ENCODE results near the gene CRHR1.

The CRHR1 gene

GRCh38 chr17:45828582-45829133 lies 44.5 kb downstream of the CRHR1 start:
- Histone ChIP-seq H3K27me3 (no peaks in the 10 kb centered on the region), H3K9me3 (replicated peaks in 1 of 11) (no peaks in the 10 kb centered on the region), H3K36me3 (no peaks in the 10 kb centered on the region), H3K4me2 (no peak overlapping the region; a peak in 1 of 22 replicates), H3K27ac (no peak overlapping the region), H3K4me3 (no peak overlapping the region), H3K9ac (no peak overlapping the region), H3K4me1 (peaks cover 3 to 13% (median 5%) of the 10 kb centered on the region in 10 experiments; a peak in 14 of 20 replicates), H4K20me1 (peaks cover 0 to 61% (median 0%) of the 10 kb centered on the region in 11 experiments; a peak in 4 of 22 replicates)
- no peak for TF ChIP-seq Cebpa-rat (IDR thresholded peaks at IDR 0.05)

GRCh38 chr17:45833920-45834319 lies 49.8 kb downstream of the CRHR1 start:
- Histone ChIP-seq H3K9ac (no peak overlapping the region), H3K4me2 (no peak overlapping the region), H4K20me1 (peaks cover 0 to 62% (median 0%) of the 10 kb centered on the region in 11 experiments; a peak in 4 of 22 replicates), H3K36me3 (no peaks in the 10 kb centered on the region), H3K9me3 (replicated peaks in 1 of 11) (no peaks in the 10 kb centered on the region), H3K27ac (no peak overlapping the region), H3K4me1 (no peaks in the 10 kb centered on the region), H3K27me3 (peaks cover 0 to 4% (median 0%) of the 10 kb centered on the region in 11 experiments; a peak in 1 of 22 replicates), H3K4me3 (no peak overlapping the region)
- TF ChIP-seq Cebpa-rat (IDR thresholded peaks at IDR 0.05): no peak

GRCh38 chr17:45834471-45835396 lies 50.6 kb downstream of the CRHR1 start:
- Histone ChIP-seq H3K36me3 (no peaks in the 10 kb centered on the region), H3K4me2 (no peak overlapping the region), H3K9ac (no peak overlapping the region), H3K9me3 (replicated peaks in 1 of 11) (no peaks in the 10 kb centered on the region), H3K4me3 (no peak overlapping the region), H3K27ac (no peak overlapping the region), H3K27me3 (peaks cover 0 to 4% (median 0%) of the 10 kb centered on the region in 11 experiments; a peak in 1 of 22 replicates), H3K4me1 (no peaks in the 10 kb centered on the region), H4K20me1 (peaks cover 0 to 60% (median 0%) of the 10 kb centered on the region in 11 experiments; a peak in 4 of 22 replicates)
- TF ChIP-seq Cebpa-rat (IDR thresholded peaks at IDR 0.05): no peak

DNA sequence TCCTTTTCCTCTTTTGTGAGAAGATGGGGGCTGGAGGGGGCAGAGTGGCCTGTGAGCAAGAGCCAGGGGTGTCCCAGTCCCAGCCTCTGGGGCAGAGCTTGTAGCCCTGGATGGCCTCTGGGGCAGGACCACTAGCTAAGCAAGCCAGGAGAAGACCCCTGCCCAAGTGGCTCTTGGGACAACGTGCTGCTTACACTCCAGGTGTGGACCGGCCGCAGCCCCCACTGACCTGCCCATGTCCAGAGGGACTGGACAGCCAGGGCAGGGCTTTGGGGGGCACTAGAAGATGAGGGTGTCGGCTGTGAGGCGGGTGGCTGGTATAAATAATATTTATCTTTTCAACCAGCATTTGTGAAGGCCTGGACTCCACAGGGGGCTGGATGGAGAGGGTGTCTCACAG lies 51.4 kb downstream of the CRHR1 start:
- no peak overlapping the region for H3K4me2 ChIP-seq
- no peaks in the 10 kb centered on the region for H3K4me1 ChIP-seq
- H3K27ac ChIP-seq: no peak overlapping the region
- TF ChIP-seq Cebpa-rat (IDR thresholded peaks at IDR 0.05): no peak
- H3K27me3 ChIP-seq: peaks cover 0 to 4% (median 0%) of the 10 kb centered on the region in 11 experiments; a peak in 1 of 22 replicates
- no peak overlapping the region for H3K4me3 ChIP-seq
- no peak overlapping the region for H3K9ac ChIP-seq
- no peaks in the 10 kb centered on the region for H3K9me3 ChIP-seq (replicated peaks in 1 of 11)
- no peaks in the 10 kb centered on the region for H3K36me3 ChIP-seq
- peaks cover 0 to 53% (median 0%) of the 10 kb centered on the region in 11 experiments; a peak in 4 of 22 replicates for H4K20me1 ChIP-seq

GRCh38 chr17:45836047-45837044 lies 52.2 kb downstream of the CRHR1 start:
- Histone ChIP-seq H3K4me3 (no peak overlapping the region), H3K9ac (no peak overlapping the region), H3K9me3 (replicated peaks in 1 of 11) (no peaks in the 10 kb centered on the region), H4K20me1 (peaks cover 0 to 47% (median 0%) of the 10 kb centered on the region in 11 experiments; a peak in 3 of 22 replicates), H3K27ac (no peak overlapping the region), H3K36me3 (no peaks in the 10 kb centered on the region), H3K27me3 (peaks cover 0 to 4% (median 0%) of the 10 kb centered on the region in 11 experiments; a peak in 1 of 22 replicates), H3K4me1 (no peaks in the 10 kb centered on the region), H3K4me2 (no peak overlapping the region)
- no peak for TF ChIP-seq Cebpa-rat (IDR thresholded peaks at IDR 0.05)

- H3K27me3 ChIP-seq: peaks cover 0 to 4% (median 0%) of the 10 kb centered on the region in 11 experiments; a peak in 1 of 22 replicates
- TF ChIP-seq Cebpa-rat (IDR thresholded peaks at IDR 0.05): no peak
- no peaks in the 10 kb centered on the region for H3K9me3 ChIP-seq (replicated peaks in 1 of 11)
- no peaks in the 10 kb centered on the region for H3K36me3 ChIP-seq
- H3K4me1 ChIP-seq: peaks cover 0 to 4% (median 0%) of the 10 kb centered on the region in 10 experiments; a peak in 2 of 20 replicates
- H3K4me3 ChIP-seq: no peak overlapping the region
- no peak overlapping the region for H3K4me2 ChIP-seq
- no peak overlapping the region for H3K9ac ChIP-seq
- no peak overlapping the region for H3K27ac ChIP-seq
- peaks cover 0 to 47% (median 0%) of the 10 kb centered on the region in 11 experiments; a peak in 3 of 22 replicates for H4K20me1 ChIP-seq
Measured at GRCh38 chr17:45837187-45837586, 53.1 kb downstream of the CRHR1 start.

DNA sequence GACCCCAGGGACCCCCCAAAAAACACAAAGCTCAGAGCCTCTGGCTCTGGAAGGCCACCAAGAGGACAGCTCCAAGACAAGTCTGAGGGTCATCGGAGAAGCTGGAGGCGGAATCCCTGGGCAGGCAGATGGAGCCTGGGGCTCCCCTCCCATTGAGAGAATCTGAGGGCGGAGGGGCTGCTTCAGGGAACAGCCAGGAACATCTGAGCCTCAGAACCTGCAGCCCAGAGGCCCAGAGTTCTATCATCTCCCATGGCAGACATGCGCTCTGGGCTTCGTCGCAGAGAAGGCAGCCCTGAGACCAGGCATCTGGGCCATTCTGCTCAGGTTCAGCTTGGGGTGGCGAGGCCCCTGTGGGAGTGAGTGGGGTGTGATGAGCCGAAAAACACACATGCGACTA lies 53.5 kb downstream of the CRHR1 start:
- peaks cover 0 to 4% (median 0%) of the 10 kb centered on the region in 10 experiments; a peak in 2 of 20 replicates for H3K4me1 ChIP-seq
- no peak overlapping the region for H3K27ac ChIP-seq
- H3K27me3 ChIP-seq: peaks cover 0 to 4% (median 0%) of the 10 kb centered on the region in 11 experiments; a peak in 1 of 22 replicates
- no peak overlapping the region for H3K9ac ChIP-seq
- no peak overlapping the region for H3K4me3 ChIP-seq
- H3K4me2 ChIP-seq: no peak overlapping the region
- peaks cover 0 to 45% (median 0%) of the 10 kb centered on the region in 11 experiments; a peak in 4 of 22 replicates for H4K20me1 ChIP-seq
- H3K9me3 ChIP-seq (replicated peaks in 1 of 11): no peaks in the 10 kb centered on the region
- no peaks in the 10 kb centered on the region for H3K36me3 ChIP-seq
- TF ChIP-seq Cebpa-rat (IDR thresholded peaks at IDR 0.05): no peak

DNA sequence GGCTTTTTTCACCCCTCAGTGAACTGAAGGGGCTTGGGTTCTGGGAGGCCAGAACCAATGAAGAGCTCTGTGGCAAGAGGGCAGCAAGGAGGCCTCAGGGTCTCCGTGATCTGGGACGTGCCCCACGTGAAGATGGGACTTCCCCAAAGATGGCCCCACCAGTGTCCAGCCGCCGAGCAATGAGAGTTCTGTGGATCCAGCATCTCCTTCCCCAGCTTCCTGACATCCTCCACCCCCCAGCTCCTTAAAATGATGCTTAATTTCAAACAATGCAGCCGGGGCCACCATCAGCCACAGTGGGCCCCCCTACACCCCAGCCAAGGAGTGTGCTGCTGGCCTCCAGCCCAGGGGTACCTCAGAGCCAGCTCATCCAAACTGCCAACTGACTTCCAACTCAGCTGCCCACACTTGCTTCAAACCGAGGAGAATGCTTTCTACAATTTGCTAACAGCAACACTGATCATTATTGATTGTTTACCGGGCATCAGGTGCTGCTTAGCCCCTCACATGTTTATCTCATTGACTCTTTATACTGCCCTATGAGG lies 54.7 kb downstream of the CRHR1 start:
- H3K9ac ChIP-seq: no peak overlapping the region
- H3K9me3 ChIP-seq (replicated peaks in 1 of 11): no peaks in the 10 kb centered on the region
- H3K4me1 ChIP-seq: peaks cover 0 to 4% (median 0%) of the 10 kb centered on the region in 10 experiments; a peak in 2 of 20 replicates
- peaks cover 0 to 4% (median 0%) of the 10 kb centered on the region in 11 experiments; a peak in 1 of 22 replicates for H3K27me3 ChIP-seq
- H3K4me2 ChIP-seq: no peak overlapping the region
- no peak overlapping the region for H3K4me3 ChIP-seq
- H3K27ac ChIP-seq: no peak overlapping the region
- no peak for TF ChIP-seq Cebpa-rat (IDR thresholded peaks at IDR 0.05)
- peaks cover 0 to 37% (median 0%) of the 10 kb centered on the region in 11 experiments; a peak in 4 of 22 replicates for H4K20me1 ChIP-seq
- no peaks in the 10 kb centered on the region for H3K36me3 ChIP-seq
